Mucosa of descending colon (tissue), 3 donors: Measurements from ENCODE around the gene MZT2B. TPM values are rescaled to one million over a fixed set of nuclear protein-coding genes. Genes with fewer than 3 reads are reported as not detected.
"Not testable (repeated sequence)": the region's sequence is repeated elsewhere in the genome, so short reads cannot be mapped to it uniquely, and the experiment has no call there.

Experiments used
- ATAC-seq: fragments of 200-7000 bp; cut with Tn5 transposase; one replicate; pipeline ENCODE4 v1.9.1; 2020; ENCODE audit warnings: mild to moderate bottlenecking, moderate library complexity
- DNase-seq, 3 donors: peaks; one replicate each; pipeline ENCODE4 v3.0.0-alpha.2; 2020
- H3K36me3 ChIP-seq: fragments of 200-600 bp; one replicate; pipeline ENCODE4 v1.8.0; 2021; ENCODE audit warnings: low read depth, mild to moderate bottlenecking
- H3K4me1 ChIP-seq: fragments of 200-600 bp; one replicate; pipeline ENCODE4 v1.8.0; 2021; ENCODE audit warnings: low read depth, mild to moderate bottlenecking
- H3K4me3 ChIP-seq: fragments of 200-600 bp; one replicate; pipeline ENCODE4 v1.8.0; 2021; ENCODE audit warnings: mild to moderate bottlenecking
- H3K9me3 ChIP-seq: fragments of 200-600 bp; one replicate; pipeline ENCODE4 v1.8.0; 2021; ENCODE audit warnings: mild to moderate bottlenecking
- intact Hi-C, 2 donors: fragments of 100-400 bp; cut with DNase I in 1 of 2; cut with micrococcal nuclease in 1 of 2; formaldehyde crosslinking; loops; one replicate each; pipeline versions ENCODE4 v1.11.0 to v1.11.1; 2022; cut with DNase I, micrococcal nuclease
- total RNA-seq, 3 donors: library from RNA; stranded (reverse); fragmentation: NEBNext Ultra II Directional in 2 of 3; extraction: Animal tissue kit (Norgen Biotek cat#: 25700) in 2 of 3; gene quantifications; one replicate each; pipeline versions ENCODE4 v1.2.1 to v1.2.4, GENCODE V29; 2021 to 2023
- TF ChIP-seq, protein P1 (sequence below): fragments of 200-600 bp; IDR thresholded peaks from one replicate; pipeline ENCODE4 v1.8.0; 2022; ENCODE audit warnings: antibody characterized with exemption, mild to moderate bottlenecking
- donor health status: DM: no; HTN: no; CAD: no; lungs with moderate emphysema.
- donor health status: DM: no; HTN: no; CAD: no.
- donor health status: DM: no; HTN: yes; CAD: no.

The MZT2B gene
- total RNA-seq, 3 donors from 2014 or later, result 171 to 215 (median 210) TPM

GRCh38 chr2:130142396-130143265, 39.4 kb upstream of the MZT2B start:
- ATAC-seq, H3K9me3 ChIP-seq, H3K4me1 ChIP-seq, intact Hi-C loops, H3K4me3 ChIP-seq, H3K36me3 ChIP-seq: not testable (repeated sequence)
- peak in 1 of 3 donors; percentile 18 for DNase-seq

DNA sequence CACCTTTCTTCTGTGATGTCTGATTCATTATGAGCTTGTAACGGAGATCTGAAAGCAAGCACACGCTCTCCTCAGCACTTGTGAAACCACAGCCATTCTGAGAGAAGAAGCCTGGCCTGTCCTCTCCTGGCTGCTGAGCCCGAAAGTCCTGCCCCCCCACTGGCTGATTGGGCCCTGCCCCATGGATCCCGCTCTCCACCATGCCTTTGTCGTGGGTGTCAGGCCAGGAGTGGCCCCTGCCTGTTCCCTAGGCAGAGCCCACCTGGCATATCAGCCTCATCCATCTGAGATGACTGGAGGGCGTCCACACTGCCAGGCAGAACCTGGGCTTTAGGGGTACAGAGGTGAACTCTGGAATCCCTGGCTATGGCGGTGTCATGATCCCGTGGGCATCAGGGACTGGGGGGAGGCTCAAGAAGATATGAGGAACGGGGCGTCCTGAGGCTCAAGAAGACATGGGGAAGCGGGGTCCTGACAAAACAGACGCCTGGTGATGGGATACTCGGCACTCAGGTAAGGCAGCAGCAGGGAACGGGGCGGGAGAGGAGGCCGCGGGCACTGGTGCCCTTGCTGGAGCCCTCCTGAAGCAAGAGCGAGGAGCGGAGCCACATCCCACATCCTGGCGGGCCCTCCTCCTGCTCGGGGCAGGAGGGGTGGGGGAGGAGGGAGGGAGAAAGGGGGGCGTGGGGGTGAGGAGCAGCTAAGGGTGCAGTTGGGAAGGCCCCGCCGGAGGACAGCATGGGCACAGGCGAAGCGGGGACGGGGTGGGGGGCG, 38.6 kb upstream of the MZT2B start:
- intact Hi-C loops, H3K36me3 ChIP-seq, H3K4me1 ChIP-seq, DNase-seq, ATAC-seq, H3K4me3 ChIP-seq, H3K9me3 ChIP-seq: not testable (repeated sequence)

- intact Hi-C loops, H3K36me3 ChIP-seq: not testable (repeated sequence)
- DNase-seq, result peak; percentile 47 to 67 (median 62)
Observed at GRCh38 chr2:130145006-130145414, 37.1 kb upstream of the MZT2B start, which contains the start of gene CCDC74B. CCDC74B (minus strand) TSS chr2:130145112; CDS start chr2:130144996, 116 bp downstream.

GRCh38 chr2:130148515-130148914, 33.5 kb upstream of the MZT2B start:
- DNase-seq, H3K9me3 ChIP-seq, H3K4me3 ChIP-seq, intact Hi-C loops, ATAC-seq, H3K36me3 ChIP-seq, H3K4me1 ChIP-seq: not testable (repeated sequence)

More at GRCh38 chr2:130145006-130145414, 37.1 kb upstream of the MZT2B start, which contains the start of gene CCDC74B:
- H3K9me3 ChIP-seq, H3K4me3 ChIP-seq, H3K4me1 ChIP-seq: not testable (repeated sequence)
- ATAC-seq, result peak; percentile 86

DNA sequence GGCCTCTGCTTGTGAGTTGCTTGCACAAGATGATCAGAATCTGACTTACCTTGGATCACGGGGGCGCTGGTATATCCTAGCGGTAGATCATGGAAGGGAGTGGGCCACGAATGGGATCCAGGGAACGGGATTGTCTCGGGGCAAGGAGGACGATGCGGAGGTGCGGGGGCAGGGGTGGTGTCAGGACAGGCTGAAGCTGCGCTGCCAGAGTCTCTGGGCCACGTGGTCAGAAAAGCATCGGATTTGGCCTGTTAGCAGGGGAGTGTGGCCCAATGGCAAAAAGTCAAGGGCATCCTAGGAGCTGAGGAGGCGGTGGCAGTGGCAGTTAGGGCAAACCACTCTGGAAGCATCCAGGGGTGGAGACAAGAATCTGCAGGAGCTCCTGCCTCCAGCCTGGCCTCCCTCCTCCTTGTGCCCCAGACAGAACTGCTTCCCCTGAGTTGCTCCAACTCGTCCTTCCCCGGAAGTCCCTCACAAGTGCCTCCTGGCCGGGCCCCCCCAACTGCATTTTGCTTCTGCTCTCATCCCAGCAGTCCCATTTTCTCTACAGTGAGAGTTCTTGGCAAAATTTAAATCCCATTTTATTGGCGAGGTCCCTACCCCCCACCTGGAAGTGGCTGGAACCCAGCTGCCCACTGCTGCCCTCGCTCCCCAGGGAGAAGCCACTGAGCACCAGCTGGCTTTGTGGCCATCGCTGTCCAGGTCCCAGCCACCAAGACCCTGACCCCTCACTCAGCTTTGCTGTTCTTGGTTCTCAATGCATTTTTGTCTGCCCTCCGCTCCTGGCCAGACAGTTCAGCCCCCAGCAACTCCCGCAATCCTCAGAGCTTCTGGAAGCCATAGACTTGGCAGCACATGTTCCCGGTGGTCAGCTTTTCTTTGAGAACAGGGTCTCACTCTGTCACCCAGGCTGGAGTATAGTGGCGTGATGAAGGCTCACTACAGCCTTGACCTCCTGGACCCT, 31.6 kb upstream of the MZT2B start:
- DNase-seq (no peak), ATAC-seq (no peak)
- intact Hi-C loops, result no loop called here

DNA sequence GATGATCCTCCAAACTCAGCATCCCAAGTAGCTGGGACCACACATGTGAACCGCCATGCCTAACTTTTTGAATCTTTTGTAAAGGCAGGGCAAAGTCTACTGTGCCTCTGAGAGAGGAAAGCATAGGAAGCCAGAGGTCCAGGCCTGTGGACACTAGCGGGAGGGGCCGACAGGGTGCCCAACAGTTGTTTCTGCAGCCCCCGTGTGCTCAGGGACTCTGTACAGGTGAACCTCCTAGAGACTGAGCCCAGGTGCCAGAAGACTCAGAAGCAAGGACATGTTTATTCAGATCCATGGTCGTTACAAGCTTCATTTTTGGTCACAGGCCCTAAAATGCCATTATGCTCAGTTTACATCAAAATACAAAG, 30.9 kb upstream of the MZT2B start:
- ATAC-seq, H3K4me1 ChIP-seq, H3K4me3 ChIP-seq, intact Hi-C loops, H3K36me3 ChIP-seq, H3K9me3 ChIP-seq, DNase-seq: not testable (repeated sequence)

More for the DNA sequence above, 31.6 kb upstream of the MZT2B start:
- Histone ChIP-seq H3K9me3 (no peaks in the 10 kb centered on the region), H3K4me1 (no peaks in the 10 kb centered on the region), H3K36me3 (no peaks in the 10 kb centered on the region), H3K4me3 (no peak overlapping the region)
- TF ChIP-seq, protein P1, sequence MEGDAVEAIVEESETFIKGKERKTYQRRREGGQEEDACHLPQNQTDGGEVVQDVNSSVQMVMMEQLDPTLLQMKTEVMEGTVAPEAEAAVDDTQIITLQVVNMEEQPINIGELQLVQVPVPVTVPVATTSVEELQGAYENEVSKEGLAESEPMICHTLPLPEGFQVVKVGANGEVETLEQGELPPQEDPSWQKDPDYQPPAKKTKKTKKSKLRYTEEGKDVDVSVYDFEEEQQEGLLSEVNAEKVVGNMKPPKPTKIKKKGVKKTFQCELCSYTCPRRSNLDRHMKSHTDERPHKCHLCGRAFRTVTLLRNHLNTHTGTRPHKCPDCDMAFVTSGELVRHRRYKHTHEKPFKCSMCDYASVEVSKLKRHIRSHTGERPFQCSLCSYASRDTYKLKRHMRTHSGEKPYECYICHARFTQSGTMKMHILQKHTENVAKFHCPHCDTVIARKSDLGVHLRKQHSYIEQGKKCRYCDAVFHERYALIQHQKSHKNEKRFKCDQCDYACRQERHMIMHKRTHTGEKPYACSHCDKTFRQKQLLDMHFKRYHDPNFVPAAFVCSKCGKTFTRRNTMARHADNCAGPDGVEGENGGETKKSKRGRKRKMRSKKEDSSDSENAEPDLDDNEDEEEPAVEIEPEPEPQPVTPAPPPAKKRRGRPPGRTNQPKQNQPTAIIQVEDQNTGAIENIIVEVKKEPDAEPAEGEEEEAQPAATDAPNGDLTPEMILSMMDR, result no peak

- intact Hi-C loops, H3K4me1 ChIP-seq, DNase-seq, H3K36me3 ChIP-seq, ATAC-seq, H3K9me3 ChIP-seq, H3K4me3 ChIP-seq: not testable (repeated sequence)
Observed at GRCh38 chr2:130152136-130152815, 29.8 kb upstream of the MZT2B start.
